Measurements from ENCODE around the gene PDE4B.

GRCh38 chr1:65818966-65819365 lies 26.3 kb downstream of the PDE4B start:
- TF ChIP-seq CTCF (IDR thresholded peaks at IDR 0.05) (no peak), POLR2A (IDR thresholded peaks at IDR 0.05) (no peak)

All from lower leg skin (tissue), 3 donors.